Mesothelial cell of epicardium (in vitro differentiated cells): ENCODE measurements around the gene C16orf74. TPM values are rescaled to one million over a fixed set of nuclear protein-coding genes. Genes with fewer than 3 reads are reported as not detected.
A peak's percentile ranks its signal among the peaks of the same experiment; 100 is the strongest.

Source experiments
- DNase-seq, 2 experiments: peaks; one replicate each; pipeline ENCODE4 v3.0.0; 2021; ENCODE audit warnings: low spot score in 2 of 2; ENCODE audit not compliant: unreplicated experiment in 2 of 2
- H3K27ac Mint-ChIP-seq: 2 replicates; pipeline ENCODE4 v1.8.0; 2021; ENCODE audit warnings: mixed read lengths
- H3K27me3 Mint-ChIP-seq: 2 replicates; pipeline ENCODE4 v1.8.0; 2021; ENCODE audit warnings: low read depth, mixed read lengths
- H3K36me3 Mint-ChIP-seq: 2 replicates; pipeline ENCODE4 v1.8.0; 2021; ENCODE audit warnings: mixed read lengths
- H3K4me1 Mint-ChIP-seq: 2 replicates; pipeline ENCODE4 v1.8.0; 2021; ENCODE audit warnings: mixed read lengths
- H3K4me3 Mint-ChIP-seq: 2 replicates; pipeline ENCODE4 v1.8.0; 2021; ENCODE audit warnings: mild to moderate bottlenecking, moderate library complexity, mixed read lengths
- H3K9me3 Mint-ChIP-seq: 2 replicates; pipeline ENCODE4 v1.8.0; 2021; ENCODE audit warnings: mixed read lengths
- CTCF ChIP-seq: fragments of 200-600 bp; sonication (generic); IDR thresholded peaks from one replicate; pipeline ENCODE4 v1.5.0; 2021; ENCODE audit warnings: antibody characterized with exemption; ENCODE audit not compliant: unreplicated experiment
- total RNA-seq: library from RNA; stranded (reverse); gene quantifications from 3 replicates; pipeline ENCODE4 v1.2.1, GENCODE V29; 2021

Gene C16orf74
- total RNA-seq, 1 donor from 2014 or later: 12.1 TPM

- Mint-ChIP-seq H3K27me3 (peaks cover 8% of the 10 kb centered on the region), H3K27ac (no peak overlapping the region), H3K36me3 (no peaks in the 10 kb centered on the region), H3K9me3 (no peaks in the 10 kb centered on the region), H3K4me1 (peaks cover 19% of the 10 kb centered on the region), H3K4me3 (no peak overlapping the region)
- no peak for DNase-seq
- TF ChIP-seq CTCF: no peak
Observed at GRCh38 chr16:85719605-85720301, 31.1 kb downstream of the C16orf74 start.

GRCh38 chr16:85718682-85719081, 32.2 kb downstream of the C16orf74 start:
- peak; percentile 27 for TF ChIP-seq CTCF
- Mint-ChIP-seq H3K27me3 (peaks cover 8% of the 10 kb centered on the region), H3K4me3 (no peak overlapping the region), H3K27ac (no peak overlapping the region), H3K4me1 (peaks cover 19% of the 10 kb centered on the region), H3K36me3 (no peaks in the 10 kb centered on the region), H3K9me3 (no peaks in the 10 kb centered on the region)
- no peak for DNase-seq

- Mint-ChIP-seq H3K36me3 (no peaks in the 10 kb centered on the region), H3K27ac (no peak overlapping the region), H3K4me3 (no peak overlapping the region), H3K4me1 (peaks cover 19% of the 10 kb centered on the region), H3K9me3 (no peaks in the 10 kb centered on the region), H3K27me3 (peaks cover 8% of the 10 kb centered on the region)
- no peak for TF ChIP-seq CTCF
- DNase-seq: no peak
Observed at GRCh38 chr16:85718153-85718477, 32.8 kb downstream of the C16orf74 start.

- H3K36me3 Mint-ChIP-seq: no peaks in the 10 kb centered on the region
- peak; percentile 84 for TF ChIP-seq CTCF
- peak in 1 of 2 experiments; percentile 60 for DNase-seq
- no peaks in the 10 kb centered on the region for H3K9me3 Mint-ChIP-seq
- peaks cover 8% of the 10 kb centered on the region for H3K27me3 Mint-ChIP-seq
- no peak overlapping the region for H3K27ac Mint-ChIP-seq
- H3K4me3 Mint-ChIP-seq: no peak overlapping the region
- peaks cover 19% of the 10 kb centered on the region for H3K4me1 Mint-ChIP-seq
Observed at GRCh38 chr16:85717393-85718152, 33.3 kb downstream of the C16orf74 start.

GRCh38 chr16:85716680-85717038, 34.2 kb downstream of the C16orf74 start:
- Mint-ChIP-seq H3K9me3 (peaks cover 4% of the 10 kb centered on the region), H3K4me1 (peaks cover 19% of the 10 kb centered on the region), H3K27me3 (peaks cover 8% of the 10 kb centered on the region), H3K4me3 (no peak overlapping the region), H3K27ac (no peak overlapping the region), H3K36me3 (peaks cover 4% of the 10 kb centered on the region)
- no peak for TF ChIP-seq CTCF
- no peak for DNase-seq
